PC-3 (cell line): ENCODE measurements around the gene GPR143. TPM values are rescaled to one million over a fixed set of nuclear protein-coding genes. Genes with fewer than 3 reads are reported as not detected.

ENCODE experiments used
- ATAC-seq: fragments of 200-7000 bp; cut with Tn5 transposase; 2 replicates; pipeline ENCODE4 v1.9.1; 2020; ENCODE audit warnings: mild to moderate bottlenecking, moderate library complexity
- BruUV-seq: library from RNA; stranded (reverse); fragments of 400-500 nt; replicated peaks from 2 replicates; lab custom pipeline; 2021; lab: Mats Ljungman, UMichigan
- CTCF ChIA-PET: fragments of 300-600 bp; sonication (Branson Sonifier 250); formaldehyde crosslinking; loops from one replicate; lab custom pipeline; 2022; ENCODE audit warnings: antibody characterized with exemption; lab: Charles Lee
- POLR2A ChIA-PET: fragments of 300-600 bp; sonication (Branson Sonifier 250); formaldehyde crosslinking; loops from one replicate; lab custom pipeline; 2022; ENCODE audit warnings: antibody characterized with exemption; ENCODE audit not compliant: unreplicated experiment; lab: Charles Lee
- DNase-seq: peaks from one replicate; pipeline ENCODE4 v3.0.0-alpha.2; 2015
- H2AFZ ChIP-seq: fragments of 300-600 bp; sonication (generic); 2 replicates; pipeline ENCODE4 v1.6.0; 2016; ENCODE audit warnings: antibody characterized with exemption, low read length
- H3F3A ChIP-seq: fragments of 300-600 bp; sonication (generic); one replicate; pipeline ENCODE4 v1.6.0; 2017; ENCODE audit warnings: antibody characterized with exemption, low read length, control low read depth, mild to moderate bottlenecking; ENCODE audit not compliant: unreplicated experiment
- H3K27ac ChIP-seq: fragments of 300-600 bp; sonication (generic); 2 replicates; pipeline ENCODE4 v1.5.1; 2016; ENCODE audit warnings: mild to moderate bottlenecking, low read length
- H3K27me3 ChIP-seq: fragments of 300-600 bp; sonication (generic); 2 replicates; pipeline ENCODE4 v1.6.1; 2016; ENCODE audit warnings: low read length, mixed read lengths
- H3K36me3 ChIP-seq: fragments of 300-600 bp; sonication (generic); 2 replicates; pipeline ENCODE4 v1.6.1; 2016; ENCODE audit warnings: low read depth, mixed run types, low read length, mixed read lengths
- H3K4me1 ChIP-seq: fragments of 300-600 bp; sonication (generic); 2 replicates; pipeline ENCODE4 v1.5.1; 2016; ENCODE audit warnings: low read length; ENCODE audit not compliant: insufficient read depth
- H3K4me2 ChIP-seq: fragments of 300-600 bp; sonication (generic); 2 replicates; pipeline ENCODE4 v1.6.0; 2016; ENCODE audit warnings: low read length
- H3K4me3 ChIP-seq: fragments of 300-600 bp; sonication (generic); 2 replicates; pipeline ENCODE4 v1.5.1; 2016; ENCODE audit warnings: mild to moderate bottlenecking, low read length, mixed read lengths
- H3K79me2 ChIP-seq: fragments of 300-600 bp; sonication (generic); 2 replicates; pipeline ENCODE4 v1.6.1; 2017; ENCODE audit warnings: low read length, mixed read lengths
- H3K9ac ChIP-seq: fragments of 300-600 bp; sonication (generic); 2 replicates; pipeline ENCODE4 v1.6.0; 2016; ENCODE audit warnings: mild to moderate bottlenecking, low read length
- H3K9me2 ChIP-seq: fragments of 300-600 bp; sonication (generic); replicated peaks from 2 replicates; pipeline ENCODE4 v1.6.1; 2016; ENCODE audit warnings: mixed run types, low read length, mixed read lengths
- H3K9me3 ChIP-seq: fragments of 300-600 bp; sonication (generic); 2 replicates; pipeline ENCODE4 v1.6.1; 2016; ENCODE audit warnings: low read length, mixed read lengths
- H4K20me1 ChIP-seq: fragments of 300-600 bp; sonication (generic); 2 replicates; pipeline ENCODE4 v1.6.1; 2016; ENCODE audit warnings: low read length, mixed read lengths
- CTCF ChIP-seq: fragments of 300-600 bp; sonication (generic); conservative IDR thresholded peaks from 2 replicates; pipeline ENCODE4 v1.5.1; 2017; ENCODE audit warnings: antibody characterized with exemption, low read depth, mild to moderate bottlenecking, low read length
- EZH2 ChIP-seq: fragments of 300-600 bp; sonication (generic); IDR thresholded peaks from one replicate; pipeline ENCODE4 v1.6.1; 2017; ENCODE audit warnings: antibody characterized with exemption, mild to moderate bottlenecking, low read length; ENCODE audit not compliant: unreplicated experiment
- EZH2phosphoT487 ChIP-seq: fragments of 300-600 bp; sonication (generic); IDR thresholded peaks from 2 replicates; pipeline ENCODE4 v1.6.1; 2018; ENCODE audit warnings: mild to moderate bottlenecking, antibody characterized with exemption, low read length, borderline replicate concordance
- intact Hi-C: fragments of 100-400 bp; cut with micrococcal nuclease; formaldehyde crosslinking; loops from 2 replicates; pipeline ENCODE4 v1.9.0; 2023
- total RNA-seq: library from RNA; depleted of rRNA; stranded (reverse); fragments of >200 nt; gene quantifications from 2 replicates; pipeline ENCODE4 v1.2.3, GENCODE V29; 2014

Gene GPR143
- total RNA-seq, 1 experiment from 2014 or later, result 0.47 TPM

- Histone ChIP-seq H3K9me3 (no peaks in the 10 kb centered on the region), H3K4me3 (peak overlapping the region; percentile 70), H2AFZ (peak overlapping the region; percentile 81), H3K27ac (no peak overlapping the region), H3K9ac (no peak overlapping the region; the same call in 1 of the 2 replicates), H3K9me2 (no peaks in the 10 kb centered on the region), H3K27me3 (no peaks in the 10 kb centered on the region), H4K20me1 (no peaks in the 10 kb centered on the region), H3F3A (no peaks in the 10 kb centered on the region), H3K36me3 (no peaks in the 10 kb centered on the region), H3K79me2 (peaks cover 32% of the 10 kb centered on the region), H3K4me2 (peak overlapping the region; percentile 86), H3K4me1 (peaks cover 33% of the 10 kb centered on the region)
- ATAC-seq (0 out of 2 replicates have a peak, but pooled peaks have one; percentile 8), DNase-seq (peak; percentile 4)
- intact Hi-C loops, result loop anchor here (5.0 to 10.0 kb wide), 2 partner anchors 59 to 87 kb away; no protein-coding TSS in a partner anchor
- ChIA-PET CTCF (no interaction called here), POLR2A (no interaction called here)
- no TSS peak for BruUV-seq
- TF ChIP-seq EZH2phosphoT487 (no peak), CTCF (no peak), EZH2 (no peak)
These were observed 19.8 kb upstream of the GPR143 start for GRCh38 chrX:9785254-9785943.

- Histone ChIP-seq H3K4me3 (no peak overlapping the region), H3K36me3 (no peaks in the 10 kb centered on the region), H3K27ac (no peak overlapping the region), H4K20me1 (no peaks in the 10 kb centered on the region), H3K4me1 (peaks cover 27% of the 10 kb centered on the region), H2AFZ (no peak overlapping the region), H3K9ac (no peak overlapping the region), H3K27me3 (no peaks in the 10 kb centered on the region), H3K9me3 (no peaks in the 10 kb centered on the region), H3K4me2 (no peak overlapping the region), H3K9me2 (no peaks in the 10 kb centered on the region), H3K79me2 (peaks cover 21% of the 10 kb centered on the region), H3F3A (no peaks in the 10 kb centered on the region)
- no peak for DNase-seq
- no peak for ATAC-seq
- no TSS peak for BruUV-seq
- no peak for TF ChIP-seq EZH2
- no peak for TF ChIP-seq CTCF
- TF ChIP-seq EZH2phosphoT487, result no peak
- CTCF ChIA-PET, result no interaction called here
- POLR2A ChIA-PET, result no interaction called here
- intact Hi-C loops, result loop anchor here (10.0 kb wide), 1 partner anchor 60 kb away; no protein-coding TSS in a partner anchor
These were observed 18.7 kb upstream of the GPR143 start for GRCh38 chrX:9784332-9784731.

- POLR2A ChIA-PET, result no interaction called here
- BruUV-seq, result no TSS peak
- Histone ChIP-seq H2AFZ (no peak overlapping the region), H3K27me3 (no peaks in the 10 kb centered on the region), H3K79me2 (peaks cover 1% of the 10 kb centered on the region), H3K9ac (no peak overlapping the region), H3K9me3 (no peaks in the 10 kb centered on the region), H3F3A (no peaks in the 10 kb centered on the region), H3K4me3 (no peak overlapping the region), H3K9me2 (no peaks in the 10 kb centered on the region), H3K27ac (no peak overlapping the region), H3K36me3 (no peaks in the 10 kb centered on the region), H3K4me2 (no peak overlapping the region), H3K4me1 (peaks cover 10% of the 10 kb centered on the region), H4K20me1 (no peaks in the 10 kb centered on the region)
- no peak for ATAC-seq
- peak; percentile 34 for DNase-seq
- intact Hi-C loops, result loop anchor here (10.0 kb wide), 1 partner anchor 63 kb away; no protein-coding TSS in a partner anchor
- CTCF ChIA-PET, result no interaction called here
- TF ChIP-seq EZH2phosphoT487, result no peak
- TF ChIP-seq CTCF, result no peak
- TF ChIP-seq EZH2, result no peak
These were observed 16.3 kb upstream of the GPR143 start for GRCh38 chrX:9781941-9782340.
